ENCODE results near the gene OGT.

DNA sequence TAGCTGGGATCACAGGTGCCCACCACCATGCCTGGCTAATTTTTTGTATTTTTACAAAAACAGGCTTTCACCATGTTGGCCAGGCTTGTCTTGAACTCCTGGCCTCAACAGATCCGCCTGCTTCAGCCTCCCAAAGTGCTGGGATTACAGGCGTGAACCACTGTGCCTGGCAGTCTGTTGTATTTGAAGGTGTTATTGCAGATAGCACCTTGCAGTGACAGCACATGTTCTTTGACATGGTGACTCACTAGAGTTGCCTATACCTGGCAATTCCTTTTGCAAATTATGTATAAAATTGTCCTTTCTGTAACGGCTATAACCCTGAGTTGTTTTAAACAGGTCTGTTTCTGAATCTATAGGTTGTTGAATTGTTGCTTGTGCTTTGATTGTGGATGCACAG lies 7.9 kb downstream of the OGT start:
- TF ChIP-seq, protein P1, sequence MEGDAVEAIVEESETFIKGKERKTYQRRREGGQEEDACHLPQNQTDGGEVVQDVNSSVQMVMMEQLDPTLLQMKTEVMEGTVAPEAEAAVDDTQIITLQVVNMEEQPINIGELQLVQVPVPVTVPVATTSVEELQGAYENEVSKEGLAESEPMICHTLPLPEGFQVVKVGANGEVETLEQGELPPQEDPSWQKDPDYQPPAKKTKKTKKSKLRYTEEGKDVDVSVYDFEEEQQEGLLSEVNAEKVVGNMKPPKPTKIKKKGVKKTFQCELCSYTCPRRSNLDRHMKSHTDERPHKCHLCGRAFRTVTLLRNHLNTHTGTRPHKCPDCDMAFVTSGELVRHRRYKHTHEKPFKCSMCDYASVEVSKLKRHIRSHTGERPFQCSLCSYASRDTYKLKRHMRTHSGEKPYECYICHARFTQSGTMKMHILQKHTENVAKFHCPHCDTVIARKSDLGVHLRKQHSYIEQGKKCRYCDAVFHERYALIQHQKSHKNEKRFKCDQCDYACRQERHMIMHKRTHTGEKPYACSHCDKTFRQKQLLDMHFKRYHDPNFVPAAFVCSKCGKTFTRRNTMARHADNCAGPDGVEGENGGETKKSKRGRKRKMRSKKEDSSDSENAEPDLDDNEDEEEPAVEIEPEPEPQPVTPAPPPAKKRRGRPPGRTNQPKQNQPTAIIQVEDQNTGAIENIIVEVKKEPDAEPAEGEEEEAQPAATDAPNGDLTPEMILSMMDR (IDR thresholded peaks at IDR 0.05), result no peak
- TF ChIP-seq POLR2A (IDR thresholded peaks at IDR 0.05) (no peak), EP300 (IDR thresholded peaks at IDR 0.05) (no peak)

Data from tibial nerve (tissue), 4 donors.